ENCODE results near the gene EFCAB13.
"Not testable (repeated sequence)": the region's sequence is repeated elsewhere in the genome, so short reads cannot be mapped to it uniquely, and the experiment has no call there.

DNA sequence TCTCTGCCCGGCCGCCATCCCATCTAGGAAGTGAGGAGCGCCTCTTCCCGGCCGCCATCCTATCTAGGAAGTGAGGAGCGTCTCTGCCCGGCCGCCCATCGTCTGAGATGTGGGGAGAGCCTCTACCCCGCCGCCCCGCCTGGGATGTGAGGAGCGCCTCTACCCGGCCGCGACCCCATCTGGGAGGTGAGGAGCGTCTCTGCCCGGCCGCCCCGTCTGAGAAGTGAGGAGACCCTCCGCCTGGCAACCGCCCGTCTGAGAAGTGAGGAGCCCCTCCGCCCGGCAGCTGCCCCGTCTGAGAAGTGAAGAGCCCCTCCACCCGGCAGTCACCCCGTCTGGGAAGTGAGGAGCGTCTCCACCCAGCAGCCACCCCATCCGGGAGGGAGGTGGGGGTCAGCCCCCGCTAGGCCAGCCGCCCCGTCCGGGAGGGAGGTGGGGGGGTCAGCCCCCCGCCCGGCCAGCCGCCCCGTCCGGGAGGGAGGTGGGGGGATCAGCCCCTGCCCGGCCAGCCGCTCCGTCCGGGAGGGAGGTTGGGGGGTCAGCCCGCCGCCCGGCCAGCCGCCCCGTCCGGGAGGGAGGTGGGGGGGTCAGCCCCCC lies 73.9 kb downstream of the EFCAB13 start:
- TF ChIP-seq, protein P1, sequence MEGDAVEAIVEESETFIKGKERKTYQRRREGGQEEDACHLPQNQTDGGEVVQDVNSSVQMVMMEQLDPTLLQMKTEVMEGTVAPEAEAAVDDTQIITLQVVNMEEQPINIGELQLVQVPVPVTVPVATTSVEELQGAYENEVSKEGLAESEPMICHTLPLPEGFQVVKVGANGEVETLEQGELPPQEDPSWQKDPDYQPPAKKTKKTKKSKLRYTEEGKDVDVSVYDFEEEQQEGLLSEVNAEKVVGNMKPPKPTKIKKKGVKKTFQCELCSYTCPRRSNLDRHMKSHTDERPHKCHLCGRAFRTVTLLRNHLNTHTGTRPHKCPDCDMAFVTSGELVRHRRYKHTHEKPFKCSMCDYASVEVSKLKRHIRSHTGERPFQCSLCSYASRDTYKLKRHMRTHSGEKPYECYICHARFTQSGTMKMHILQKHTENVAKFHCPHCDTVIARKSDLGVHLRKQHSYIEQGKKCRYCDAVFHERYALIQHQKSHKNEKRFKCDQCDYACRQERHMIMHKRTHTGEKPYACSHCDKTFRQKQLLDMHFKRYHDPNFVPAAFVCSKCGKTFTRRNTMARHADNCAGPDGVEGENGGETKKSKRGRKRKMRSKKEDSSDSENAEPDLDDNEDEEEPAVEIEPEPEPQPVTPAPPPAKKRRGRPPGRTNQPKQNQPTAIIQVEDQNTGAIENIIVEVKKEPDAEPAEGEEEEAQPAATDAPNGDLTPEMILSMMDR (conservative IDR thresholded peaks at IDR 0.05; ENCODE audit: low read depth, low read length): not testable (repeated sequence)
- TF ChIP-seq EZH2 (IDR thresholded peaks at IDR 0.05; ENCODE audit: borderline replicate concordance, low read depth, low read length, poor library complexity, severe bottlenecking): not testable (repeated sequence)
